Measurements from ENCODE around the gene OSBPL2. TPM values are rescaled to one million over a fixed set of nuclear protein-coding genes. Genes with fewer than 3 reads are reported as not detected.

The OSBPL2 gene
- total RNA-seq, 1 experiment from 2014 or later = 36.9 TPM

- Histone ChIP-seq H2AFZ (ENCODE audit: low read depth, low read length, poor library complexity, severe bottlenecking) (no peak overlapping the region), H3K36me3 (ENCODE audit: control insufficient read depth in 1 of 2, insufficient read depth in 2 of 2, low read length in 2 of 2) (peaks cover 3 to 12% of the 10 kb centered on the region in 2 experiments; a peak in 2 of 4 replicates), H3K79me2 (ENCODE audit: insufficient read depth, low read length) (no peaks in the 10 kb centered on the region), H3K9ac (ENCODE audit: low read length) (no peak overlapping the region), H3K27me3 (ENCODE audit: insufficient read depth, low read length) (no peaks in the 10 kb centered on the region), H3K4me2 (ENCODE audit: low read length) (no peak overlapping the region), H3K4me3 (replicated peaks in 1 of 2; ENCODE audit: low read depth in 1 of 2, low read length in 2 of 2) (no peak overlapping the region), H3K4me1 (ENCODE audit: control insufficient read depth in 1 of 2, insufficient read depth in 2 of 2, low read length in 2 of 2) (no peaks in the 10 kb centered on the region), H3K9me2 (ENCODE audit: insufficient read depth) (no peaks in the 10 kb centered on the region), H3K27ac (ENCODE audit: low read depth, low read length) (no peak overlapping the region), H3K9me3 (ENCODE audit: control insufficient read depth in 1 of 2, insufficient read depth in 1 of 2, low read depth in 1 of 2, low read length in 2 of 2) (no peaks in the 10 kb centered on the region), H4K20me1 (ENCODE audit: insufficient read depth) (no peaks in the 10 kb centered on the region)
- BruUV-seq (replicated peaks) = no TSS peak
- intact Hi-C loops (cut with micrococcal nuclease) = no loop called here
- ChIA-PET POLR2A (no interaction called here), CTCF (no interaction called here), RAD21 (ENCODE audit: low non-redundant PET in 1 of 2, low total read pairs in 2 of 2, uncharacterized antibody in 2 of 2, unreplicated experiment in 2 of 2) (no interaction called here)
- DNase-seq (ENCODE audit: low read depth, low spot score) = no peak
- ATAC-seq = no peak
- TF ChIP-seq JUND (IDR thresholded peaks at IDR 0.05) = no peak
- TF ChIP-seq ZBTB33 (IDR thresholded peaks at IDR 0.05; ENCODE audit: extremely low read depth, insufficient replicate concordance, low read length) = no peak
- no peak for TF ChIP-seq SIN3A (IDR thresholded peaks at IDR 0.05; ENCODE audit: low read depth)
- TF ChIP-seq, protein P1, sequence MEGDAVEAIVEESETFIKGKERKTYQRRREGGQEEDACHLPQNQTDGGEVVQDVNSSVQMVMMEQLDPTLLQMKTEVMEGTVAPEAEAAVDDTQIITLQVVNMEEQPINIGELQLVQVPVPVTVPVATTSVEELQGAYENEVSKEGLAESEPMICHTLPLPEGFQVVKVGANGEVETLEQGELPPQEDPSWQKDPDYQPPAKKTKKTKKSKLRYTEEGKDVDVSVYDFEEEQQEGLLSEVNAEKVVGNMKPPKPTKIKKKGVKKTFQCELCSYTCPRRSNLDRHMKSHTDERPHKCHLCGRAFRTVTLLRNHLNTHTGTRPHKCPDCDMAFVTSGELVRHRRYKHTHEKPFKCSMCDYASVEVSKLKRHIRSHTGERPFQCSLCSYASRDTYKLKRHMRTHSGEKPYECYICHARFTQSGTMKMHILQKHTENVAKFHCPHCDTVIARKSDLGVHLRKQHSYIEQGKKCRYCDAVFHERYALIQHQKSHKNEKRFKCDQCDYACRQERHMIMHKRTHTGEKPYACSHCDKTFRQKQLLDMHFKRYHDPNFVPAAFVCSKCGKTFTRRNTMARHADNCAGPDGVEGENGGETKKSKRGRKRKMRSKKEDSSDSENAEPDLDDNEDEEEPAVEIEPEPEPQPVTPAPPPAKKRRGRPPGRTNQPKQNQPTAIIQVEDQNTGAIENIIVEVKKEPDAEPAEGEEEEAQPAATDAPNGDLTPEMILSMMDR (IDR thresholded peaks at IDR 0.05 in 2 of 3, conservative IDR thresholded peaks at IDR 0.05 in 1 of 3; ENCODE audit: borderline replicate concordance in 1 of 3, insufficient read depth in 1 of 3, low read depth in 2 of 3, low read length in 2 of 3) = no peak
- no peak for TF ChIP-seq ZFX (IDR thresholded peaks at IDR 0.05)
Observed at GRCh38 chr20:62282877-62283503, 44.7 kb downstream of the OSBPL2 start.

Measured in HCT116 (cell line).